Prostate gland (tissue), 2 donors: Measurements from ENCODE around the gene CYB5RL. TPM values are rescaled to one million over a fixed set of nuclear protein-coding genes. Genes with fewer than 3 reads are reported as not detected.

Source experiments
- DNase-seq: peaks from one replicate; pipeline ENCODE4 v3.0.0-alpha.2; 2019; ENCODE audit warnings: low spot score
- H3K27ac ChIP-seq, 2 donors: fragments of 200-600 bp; sonication (generic); 2 replicates each; pipeline ENCODE4 v1.5.1; 2017 to 2019
- H3K27me3 ChIP-seq: fragments of 200-600 bp; sonication (generic); replicated peaks from 2 replicates; pipeline ENCODE4 v1.5.1; 2019; ENCODE audit not compliant: insufficient read depth
- H3K36me3 ChIP-seq, 2 donors: fragments of 200-600 bp; sonication (generic); 1 replicate in 1 of 2; 2 replicates in 1 of 2; pipeline versions ENCODE4 v1.5.1 to v1.8.1; 2017 to 2019
- H3K4me1 ChIP-seq: fragments of 200-600 bp; sonication (generic); replicated peaks from 2 replicates; pipeline ENCODE4 v1.5.1; 2019
- H3K4me3 ChIP-seq, 2 donors: fragments of 200-600 bp; sonication (generic); 2 replicates each; pipeline ENCODE4 v1.5.1; 2017 to 2019
- H3K9me3 ChIP-seq: fragments of 200-600 bp; sonication (generic); 2 replicates; pipeline ENCODE4 v1.5.1; 2017
- CTCF ChIP-seq, 4 experiments: fragments of 200-600 bp in 2 of 4; fragments of 450-650 bp in 2 of 4; sonication (generic) in 2 of 4; IDR thresholded peaks; 1 replicate in 3 of 4; 2 replicates in 1 of 4; pipeline ENCODE4 v1.5.1; 2016 to 2019; ENCODE audit warnings: antibody characterized with exemption in 4 of 4, mild to moderate bottlenecking in 2 of 4, moderate library complexity in 2 of 4
- POLR2A ChIP-seq: fragments of 450-650 bp; IDR thresholded peaks from one replicate; pipeline ENCODE4 v1.6.1; 2016; ENCODE audit warnings: antibody characterized with exemption, mild to moderate bottlenecking
- POLR2AphosphoS5 ChIP-seq: sonication (generic); formaldehyde crosslinking; IDR thresholded peaks from one replicate; pipeline ENCODE4 v1.6.1; 2017; ENCODE audit warnings: antibody characterized with exemption
- WGBS: methylation state at CpG from one replicate; pipeline ENCODE4 v1.1.5; 2018; 5-methylcytosine and 5-hydroxymethylcytosine counted together
- intact Hi-C: fragments of 100-400 bp; cut with DNase I; formaldehyde crosslinking; loops from one replicate; pipeline ENCODE4 v1.14.2; 2022
- total RNA-seq, 2 donors: library from RNA; depleted of rRNA; stranded (reverse); fragments of >200 nt; gene quantifications; one replicate each; pipeline ENCODE4 v1.1.0, GENCODE V29; 2016

The CYB5RL gene
- total RNA-seq, 2 donors from 2014 or later, result 6.3 to 10.9 TPM

GRCh38 chr1:54223441-54224202, 23.8 kb upstream of the CYB5RL start:
- H3K4me3 ChIP-seq, result no peak overlapping the region
- no peak for DNase-seq
- intact Hi-C loops, result no loop called here
- H3K9me3 ChIP-seq, result no peaks in the 10 kb centered on the region
- TF ChIP-seq POLR2A (no peak), POLR2AphosphoS5 (no peak), CTCF (IDR thresholded peaks at IDR 0.05) (no peak)
- H3K27ac ChIP-seq, result no peak overlapping the region
- H3K27me3 ChIP-seq, result no peaks in the 10 kb centered on the region
- peaks cover 4% of the 10 kb centered on the region for H3K4me1 ChIP-seq
- WGBS, result 94% methylated on average over 16 of the region's 16 CpGs
- no peaks in the 10 kb centered on the region for H3K36me3 ChIP-seq

- no peaks in the 10 kb centered on the region for H3K9me3 ChIP-seq
- H3K4me1 ChIP-seq, result peaks cover 4% of the 10 kb centered on the region
- no peak overlapping the region for H3K27ac ChIP-seq
- TF ChIP-seq POLR2A (no peak), CTCF (IDR thresholded peaks at IDR 0.05) (no peak), POLR2AphosphoS5 (no peak)
- no peaks in the 10 kb centered on the region for H3K36me3 ChIP-seq
- no peaks in the 10 kb centered on the region for H3K27me3 ChIP-seq
- 67% methylated on average over 6 of the region's 6 CpGs for WGBS
- DNase-seq, result no peak
- no peak overlapping the region for H3K4me3 ChIP-seq
- intact Hi-C loops, result no loop called here
These were observed 22.9 kb upstream of the CYB5RL start for GRCh38 chr1:54222711-54223110.

- Histone ChIP-seq H3K9me3 (no peaks in the 10 kb centered on the region), H3K27me3 (no peaks in the 10 kb centered on the region), H3K4me3 (no peak overlapping the region), H3K36me3 (peaks cover 0 to 7% of the 10 kb centered on the region in 2 donors), H3K27ac (no peak overlapping the region), H3K4me1 (peaks cover 4% of the 10 kb centered on the region)
- TF ChIP-seq CTCF (IDR thresholded peaks at IDR 0.05), result no peak
- TF ChIP-seq POLR2A, result no peak
- no peak for TF ChIP-seq POLR2AphosphoS5
- WGBS, result 88% methylated on average over 7 of the region's 7 CpGs
- no peak for DNase-seq
- intact Hi-C loops, result no loop called here
These were observed 22.1 kb upstream of the CYB5RL start for GRCh38 chr1:54221867-54222484.

- H3K4me3 ChIP-seq, result no peak overlapping the region
- TF ChIP-seq CTCF (IDR thresholded peaks at IDR 0.05) (no peak), POLR2A (no peak), POLR2AphosphoS5 (no peak)
- 91% methylated on average over 11 of the region's 12 CpGs for WGBS
- peaks cover 4% of the 10 kb centered on the region for H3K4me1 ChIP-seq
- peaks cover 3 to 14% of the 10 kb centered on the region in 2 donors for H3K36me3 ChIP-seq
- no peak overlapping the region for H3K27ac ChIP-seq
- H3K9me3 ChIP-seq, result no peaks in the 10 kb centered on the region
- no peak for DNase-seq
- intact Hi-C loops, result no loop called here
- no peaks in the 10 kb centered on the region for H3K27me3 ChIP-seq
These were observed 21.4 kb upstream of the CYB5RL start for GRCh38 chr1:54221113-54221834.
